Loucy (cell line): ENCODE measurements around the gene PACSIN2.

ENCODE experiments used
- H2AFZ ChIP-seq: fragments of 200-600 bp; sonication (generic); 2 replicates; pipeline ENCODE4 v1.6.0; 2016; ENCODE audit warnings: antibody characterized with exemption, mild to moderate bottlenecking, low read length, moderate library complexity
- H3F3A ChIP-seq: fragments of 200-600 bp; 2 replicates; pipeline ENCODE4 v1.6.0; 2016; ENCODE audit warnings: antibody characterized with exemption, low read depth, mild to moderate bottlenecking
- H3K27me3 ChIP-seq: fragments of 200-600 bp; sonication (generic); 2 replicates; pipeline ENCODE4 v1.6.1; 2014; ENCODE audit warnings: low read length, mild to moderate bottlenecking; ENCODE audit not compliant: insufficient read depth, poor library complexity, severe bottlenecking
- H3K36me3 ChIP-seq: fragments of 200-600 bp; sonication (generic); 2 replicates; pipeline ENCODE4 v1.6.1; 2016; ENCODE audit warnings: low read length; ENCODE audit not compliant: insufficient read depth
- H3K4me1 ChIP-seq: fragments of 200-600 bp; sonication (generic); 2 replicates; pipeline ENCODE4 v1.5.1; 2014; ENCODE audit warnings: low read length, mild to moderate bottlenecking; ENCODE audit not compliant: insufficient read depth, poor library complexity, severe bottlenecking
- H3K4me2 ChIP-seq: fragments of 200-600 bp; sonication (generic); 2 replicates; pipeline ENCODE4 v1.6.0; 2014; ENCODE audit warnings: antibody characterized with exemption, low read length, low read depth, mild to moderate bottlenecking; ENCODE audit not compliant: poor library complexity, severe bottlenecking
- H3K4me3 ChIP-seq: fragments of 200-600 bp; sonication (generic); 2 replicates; pipeline ENCODE4 v1.5.1; 2014; ENCODE audit warnings: low read length, mild to moderate bottlenecking, mixed read lengths; ENCODE audit not compliant: poor library complexity, severe bottlenecking
- H3K79me2 ChIP-seq: fragments of 200-600 bp; sonication (generic); 2 replicates; pipeline ENCODE4 v1.6.1; 2014; ENCODE audit warnings: low read length; ENCODE audit not compliant: insufficient read depth
- H3K9ac ChIP-seq: fragments of 200-600 bp; sonication (generic); 2 replicates; pipeline ENCODE4 v1.6.0; 2014; ENCODE audit warnings: mild to moderate bottlenecking, low read depth, low read length, moderate library complexity; ENCODE audit not compliant: poor library complexity, severe bottlenecking
- H3K9me2 ChIP-seq: fragments of 200-600 bp; sonication (generic); replicated peaks from 2 replicates; pipeline ENCODE4 v1.6.1; 2016; ENCODE audit warnings: low read depth, low read length, mixed read lengths
- H3K9me3 ChIP-seq: fragments of 200-600 bp; sonication (generic); 2 replicates; pipeline ENCODE4 v1.6.1; 2014; ENCODE audit warnings: mild to moderate bottlenecking, antibody characterized with exemption, low read length, low read depth; ENCODE audit not compliant: insufficient read depth
- H4K20me1 ChIP-seq: fragments of 200-600 bp; sonication (generic); 2 replicates; pipeline ENCODE4 v1.6.0; 2014; ENCODE audit warnings: antibody characterized with exemption, low read length, mild to moderate bottlenecking; ENCODE audit not compliant: insufficient read depth, poor library complexity, severe bottlenecking
- CTCF ChIP-seq: fragments of 200-600 bp; sonication (generic); conservative IDR thresholded peaks from 2 replicates; pipeline ENCODE4 v1.5.1; 2014; ENCODE audit warnings: mild to moderate bottlenecking, antibody characterized with exemption, low read length
- EZH2phosphoT487 ChIP-seq: fragments of 200-600 bp; IDR thresholded peaks from 2 replicates; pipeline ENCODE4 v1.6.1; 2018; ENCODE audit warnings: antibody characterized with exemption, mild to moderate bottlenecking, moderate library complexity, borderline replicate concordance

Gene PACSIN2

GRCh38 chr22:42862045-42862734, 152.8 kb downstream of the PACSIN2 start:
- H3K4me1 ChIP-seq, result peaks cover 15% of the 10 kb centered on the region
- H3K79me2 ChIP-seq, result peaks cover 12% of the 10 kb centered on the region; the same call in 1 of the 2 replicates

GRCh38 chr22:42860968-42861367, 154.0 kb downstream of the PACSIN2 start:
- Histone ChIP-seq H3K9ac (no peak overlapping the region), H3K4me2 (no peak overlapping the region)
- TF ChIP-seq EZH2phosphoT487 (no peak), CTCF (no peak)

More at GRCh38 chr22:42862045-42862734, 152.8 kb downstream of the PACSIN2 start:
- Histone ChIP-seq H3F3A (0 out of 2 replicates have a peak, but pooled peaks cover 2% of the 10 kb centered on the region), H3K4me2 (no peak overlapping the region), H3K4me3 (no peak overlapping the region), H3K36me3 (no peaks in the 10 kb centered on the region), H2AFZ (no peak overlapping the region), H3K9ac (no peak overlapping the region), H3K9me3 (no peaks in the 10 kb centered on the region), H3K27me3 (no peaks in the 10 kb centered on the region), H4K20me1 (no peaks in the 10 kb centered on the region), H3K9me2 (no peaks in the 10 kb centered on the region)
- TF ChIP-seq CTCF (no peak), EZH2phosphoT487 (no peak)

GRCh38 chr22:42857845-42858481, 157.0 kb downstream of the PACSIN2 start:
- H3K36me3 ChIP-seq, result no peaks in the 10 kb centered on the region
- TF ChIP-seq CTCF (no peak), EZH2phosphoT487 (no peak)
- peak overlapping the region; percentile 87 for H3K4me3 ChIP-seq
- peaks cover 30% of the 10 kb centered on the region for H3K4me1 ChIP-seq
- peak overlapping the region; percentile 87 for H3K9ac ChIP-seq
- no peaks in the 10 kb centered on the region for H3K27me3 ChIP-seq
- H3K9me3 ChIP-seq, result no peaks in the 10 kb centered on the region
- peaks cover 48% of the 10 kb centered on the region for H3K79me2 ChIP-seq
- 0 out of 2 replicates have a peak, but pooled peaks cover 2% of the 10 kb centered on the region for H3F3A ChIP-seq
- H3K4me2 ChIP-seq, result peak overlapping the region; percentile 87
- peaks cover 28% of the 10 kb centered on the region for H4K20me1 ChIP-seq
- H3K9me2 ChIP-seq, result no peaks in the 10 kb centered on the region
- no peak overlapping the region for H2AFZ ChIP-seq

More at GRCh38 chr22:42860968-42861367, 154.0 kb downstream of the PACSIN2 start:
- Histone ChIP-seq H3K4me1 (peaks cover 15% of the 10 kb centered on the region), H3K4me3 (no peak overlapping the region), H3K9me3 (no peaks in the 10 kb centered on the region), H3K36me3 (no peaks in the 10 kb centered on the region), H3K9me2 (no peaks in the 10 kb centered on the region), H2AFZ (no peak overlapping the region), H3K27me3 (no peaks in the 10 kb centered on the region), H3F3A (0 out of 2 replicates have a peak, but pooled peaks cover 2% of the 10 kb centered on the region), H3K79me2 (peaks cover 18% of the 10 kb centered on the region), H4K20me1 (peaks cover 5% of the 10 kb centered on the region)
